MM.1S (cell line): ENCODE data around the gene BAIAP3.

Source experiments
- DNase-seq: peaks from one replicate; pipeline ENCODE4 v3.0.0-alpha.2; 2015
- H2AFZ ChIP-seq: fragments of 300-600 bp; sonication (generic); 2 replicates; pipeline ENCODE4 v1.6.0; 2016; ENCODE audit warnings: antibody characterized with exemption, low read length
- H3F3A ChIP-seq: fragments of 300-600 bp; sonication (generic); 2 replicates; pipeline ENCODE4 v1.6.1; 2016; ENCODE audit warnings: mild to moderate bottlenecking, antibody characterized with exemption, low read length, moderate library complexity, mixed read lengths; ENCODE audit not compliant: insufficient read depth
- H3K27ac ChIP-seq: fragments of 300-600 bp; sonication (generic); 2 replicates; pipeline ENCODE4 v1.5.1; 2016; ENCODE audit warnings: mild to moderate bottlenecking, low read length
- H3K27me3 ChIP-seq: fragments of 300-600 bp; sonication (generic); replicated peaks from 2 replicates; pipeline ENCODE4 v1.6.0; 2016; ENCODE audit warnings: low read length; ENCODE audit not compliant: insufficient read depth
- H3K36me3 ChIP-seq: fragments of 300-600 bp; sonication (generic); replicated peaks from 2 replicates; pipeline ENCODE4 v1.6.1; 2016; ENCODE audit warnings: mild to moderate bottlenecking, low read length, mixed read lengths; ENCODE audit not compliant: insufficient read depth
- H3K4me1 ChIP-seq: fragments of 300-600 bp; sonication (generic); 2 replicates; pipeline ENCODE4 v1.6.1; 2016; ENCODE audit warnings: low read length, mixed read lengths
- H3K4me2 ChIP-seq: fragments of 300-600 bp; sonication (generic); 2 replicates; pipeline ENCODE4 v1.6.0; 2016; ENCODE audit warnings: low read depth, low read length
- H3K4me3 ChIP-seq: fragments of 300-600 bp; sonication (generic); 2 replicates; pipeline ENCODE4 v1.5.1; 2016; ENCODE audit warnings: low read length, mixed read lengths
- H3K79me2 ChIP-seq: fragments of 300-600 bp; sonication (generic); 2 replicates; pipeline ENCODE4 v1.6.1; 2016; ENCODE audit warnings: mixed run types, low read length, mixed read lengths
- H3K9ac ChIP-seq: fragments of 300-600 bp; sonication (generic); 2 replicates; pipeline ENCODE4 v1.6.1; 2016; ENCODE audit warnings: low read length, mixed read lengths
- H3K9me2 ChIP-seq: fragments of 300-600 bp; sonication (generic); replicated peaks from 2 replicates; pipeline ENCODE4 v1.6.1; 2016; ENCODE audit warnings: mild to moderate bottlenecking, low read length, mixed read lengths; ENCODE audit not compliant: insufficient read depth
- H3K9me3 ChIP-seq: fragments of 300-600 bp; sonication (generic); replicated peaks from 2 replicates; pipeline ENCODE4 v1.6.1; 2016; ENCODE audit warnings: mild to moderate bottlenecking, low read length, mixed read lengths; ENCODE audit not compliant: insufficient read depth
- H4K20me1 ChIP-seq: fragments of 300-600 bp; sonication (generic); 2 replicates; pipeline ENCODE4 v1.6.1; 2016; ENCODE audit warnings: mild to moderate bottlenecking, low read length, moderate library complexity, mixed read lengths; ENCODE audit not compliant: insufficient read depth
- EZH2 ChIP-seq: fragments of 300-600 bp; sonication (generic); optimal IDR thresholded peaks from 2 replicates; pipeline ENCODE3; 2017; ENCODE audit warnings: low read depth, mild to moderate bottlenecking, antibody characterized with exemption, low read length, mixed read lengths
- EZH2phosphoT487 ChIP-seq: fragments of 300-600 bp; sonication (generic); IDR thresholded peaks from 2 replicates; pipeline ENCODE4 v1.6.1; 2018; ENCODE audit warnings: antibody characterized with exemption, low read length
- TF ChIP-seq, protein P1 (sequence below): fragments of 300-600 bp; sonication (generic); IDR thresholded peaks from 2 replicates; pipeline ENCODE4 v1.5.1; 2016; ENCODE audit warnings: antibody characterized with exemption, low read length, mixed read lengths

BAIAP3 gene

DNA sequence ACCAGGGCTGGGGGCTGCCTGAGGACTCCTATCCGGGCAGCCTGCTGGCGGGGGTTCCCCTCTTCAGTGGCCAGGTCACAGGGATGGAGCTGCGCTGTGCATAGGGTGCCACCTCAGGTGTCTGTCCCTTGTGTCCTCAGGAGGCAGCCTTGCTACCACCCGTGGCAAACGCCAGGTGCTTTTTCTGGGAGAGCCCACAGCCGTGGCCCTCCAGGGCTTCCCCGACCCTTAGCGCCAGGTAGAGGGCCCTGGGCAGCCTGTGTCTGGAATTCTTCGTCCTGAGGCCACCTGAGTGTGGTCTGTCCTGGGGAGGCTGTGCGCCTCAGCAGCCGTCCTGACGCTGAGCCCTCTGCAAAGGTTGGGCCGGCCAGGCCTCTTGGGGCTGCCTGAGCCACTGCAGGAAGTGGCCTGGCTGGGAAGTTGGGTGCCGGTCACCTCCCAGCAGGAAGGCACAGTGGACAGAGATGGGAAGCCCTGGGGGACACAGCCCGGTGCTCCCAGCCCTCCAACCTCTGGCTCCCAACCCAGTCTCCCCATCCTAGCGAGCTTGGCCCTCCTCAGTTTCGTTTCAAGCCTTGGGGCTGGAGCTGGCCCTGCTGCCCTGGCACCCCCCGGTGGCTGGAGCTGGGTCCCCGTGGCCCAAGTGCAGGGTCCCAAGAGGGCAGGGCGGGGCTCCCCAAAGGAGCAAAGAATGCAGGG is 7.6 kb upstream of the BAIAP3 start:
- no peak overlapping the region for H3K9ac ChIP-seq

DNA sequence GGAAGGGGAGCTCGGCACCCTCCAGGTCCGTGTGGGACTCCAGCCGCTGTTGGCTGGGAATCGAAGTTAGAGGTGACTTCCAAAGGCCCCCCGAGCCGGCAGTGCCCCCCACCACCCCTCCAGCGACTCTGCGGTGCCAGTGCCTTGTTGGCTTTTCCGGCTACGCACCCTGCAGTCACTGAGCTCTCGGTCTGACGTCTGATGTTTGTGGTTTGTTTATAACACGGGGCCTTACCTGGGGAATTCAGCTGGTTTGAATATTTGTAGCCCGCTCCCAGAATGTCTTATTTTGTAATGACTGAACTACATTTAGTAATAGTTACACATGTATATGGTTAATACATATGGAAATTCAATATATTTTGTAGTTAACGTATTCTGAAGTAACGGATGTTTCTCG is 7.1 kb upstream of the BAIAP3 start:
- Histone ChIP-seq H3K4me2 (no peak overlapping the region), H3K36me3 (no peaks in the 10 kb centered on the region)
- TF ChIP-seq EZH2phosphoT487 (no peak), EZH2 (no peak)
- TF ChIP-seq, protein P1, sequence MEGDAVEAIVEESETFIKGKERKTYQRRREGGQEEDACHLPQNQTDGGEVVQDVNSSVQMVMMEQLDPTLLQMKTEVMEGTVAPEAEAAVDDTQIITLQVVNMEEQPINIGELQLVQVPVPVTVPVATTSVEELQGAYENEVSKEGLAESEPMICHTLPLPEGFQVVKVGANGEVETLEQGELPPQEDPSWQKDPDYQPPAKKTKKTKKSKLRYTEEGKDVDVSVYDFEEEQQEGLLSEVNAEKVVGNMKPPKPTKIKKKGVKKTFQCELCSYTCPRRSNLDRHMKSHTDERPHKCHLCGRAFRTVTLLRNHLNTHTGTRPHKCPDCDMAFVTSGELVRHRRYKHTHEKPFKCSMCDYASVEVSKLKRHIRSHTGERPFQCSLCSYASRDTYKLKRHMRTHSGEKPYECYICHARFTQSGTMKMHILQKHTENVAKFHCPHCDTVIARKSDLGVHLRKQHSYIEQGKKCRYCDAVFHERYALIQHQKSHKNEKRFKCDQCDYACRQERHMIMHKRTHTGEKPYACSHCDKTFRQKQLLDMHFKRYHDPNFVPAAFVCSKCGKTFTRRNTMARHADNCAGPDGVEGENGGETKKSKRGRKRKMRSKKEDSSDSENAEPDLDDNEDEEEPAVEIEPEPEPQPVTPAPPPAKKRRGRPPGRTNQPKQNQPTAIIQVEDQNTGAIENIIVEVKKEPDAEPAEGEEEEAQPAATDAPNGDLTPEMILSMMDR, result no peak

More for the DNA sequence above, 7.6 kb upstream of the BAIAP3 start:
- no peak overlapping the region for H3K4me3 ChIP-seq
- H4K20me1 ChIP-seq, result no peaks in the 10 kb centered on the region
- no peak overlapping the region for H3K4me2 ChIP-seq
- H3K79me2 ChIP-seq, result no peaks in the 10 kb centered on the region
- TF ChIP-seq, protein P1, result no peak
- no peak for TF ChIP-seq EZH2phosphoT487
- H3K4me1 ChIP-seq, result 0 out of 2 replicates have a peak, but pooled peaks cover 1% of the 10 kb centered on the region
- no peak overlapping the region for H2AFZ ChIP-seq
- no peaks in the 10 kb centered on the region for H3K9me3 ChIP-seq
- no peaks in the 10 kb centered on the region for H3K9me2 ChIP-seq
- H3K27me3 ChIP-seq, result no peaks in the 10 kb centered on the region
- no peak overlapping the region for H3K27ac ChIP-seq
- no peak for DNase-seq
- H3K36me3 ChIP-seq, result no peaks in the 10 kb centered on the region
- no peaks in the 10 kb centered on the region for H3F3A ChIP-seq

DNA sequence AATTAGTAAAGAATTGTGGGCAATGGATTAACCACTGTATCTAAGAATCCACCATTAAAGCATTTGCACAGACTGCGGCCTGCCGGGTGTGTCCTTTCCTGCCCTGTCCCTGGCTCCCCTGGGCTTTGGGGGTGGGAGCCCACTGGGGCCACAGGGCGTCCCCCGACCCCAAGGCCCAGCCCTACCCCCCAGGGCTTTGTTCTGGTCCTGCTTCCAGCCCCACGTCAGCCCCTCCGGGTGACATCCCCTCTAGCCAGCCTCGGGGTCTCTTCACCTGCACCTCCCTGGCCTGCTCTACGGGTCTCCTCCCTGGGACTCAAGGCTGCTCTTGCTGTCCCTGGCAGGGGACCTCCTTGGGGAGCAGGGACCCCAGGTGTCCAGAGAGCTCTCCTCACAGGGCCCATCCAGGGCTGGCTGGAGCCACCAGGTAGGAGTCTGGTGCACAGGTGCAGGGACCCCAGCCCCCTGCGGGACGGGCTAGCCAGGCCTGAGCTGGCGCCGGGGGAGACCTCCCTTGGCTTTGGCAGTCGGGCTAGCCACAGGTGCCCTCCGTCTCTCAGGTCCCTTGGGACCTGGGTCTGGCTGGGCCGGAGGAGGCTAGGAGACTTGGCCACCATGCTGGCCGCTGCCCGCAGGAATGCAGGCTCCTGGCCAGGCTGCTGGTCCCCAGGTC is 6.4 kb upstream of the BAIAP3 start:
- Histone ChIP-seq H3K79me2 (no peaks in the 10 kb centered on the region), H3K9me2 (no peaks in the 10 kb centered on the region), H3K9me3 (no peaks in the 10 kb centered on the region), H3K27me3 (no peaks in the 10 kb centered on the region; the same call in 1 of the 2 replicates), H3K9ac (no peak overlapping the region), H2AFZ (no peak overlapping the region), H4K20me1 (no peaks in the 10 kb centered on the region), H3K4me3 (no peak overlapping the region), H3K4me2 (no peak overlapping the region), H3K27ac (no peak overlapping the region), H3K36me3 (no peaks in the 10 kb centered on the region), H3F3A (no peaks in the 10 kb centered on the region), H3K4me1 (peaks cover 12% of the 10 kb centered on the region)
- TF ChIP-seq EZH2, result no peak
- TF ChIP-seq, protein P1, result no peak
- TF ChIP-seq EZH2phosphoT487, result no peak
- no peak for DNase-seq

More for the DNA sequence above, 7.1 kb upstream of the BAIAP3 start:
- Histone ChIP-seq H3K4me1 (peaks cover 6% of the 10 kb centered on the region), H3K4me3 (no peak overlapping the region), H3K9me2 (no peaks in the 10 kb centered on the region), H3K79me2 (no peaks in the 10 kb centered on the region), H3F3A (no peaks in the 10 kb centered on the region), H2AFZ (no peak overlapping the region), H3K27me3 (no peaks in the 10 kb centered on the region), H3K9me3 (no peaks in the 10 kb centered on the region), H3K9ac (no peak overlapping the region), H3K27ac (no peak overlapping the region), H4K20me1 (no peaks in the 10 kb centered on the region)
- no peak for DNase-seq
